ENCODE measurements around the gene IFNA4.
A peak's percentile ranks its signal among the peaks of the same experiment; 100 is the strongest.
"Not testable (repeated sequence)": the region's sequence is repeated elsewhere in the genome, so short reads cannot be mapped to it uniquely, and the experiment has no call there.

The IFNA4 gene

GRCh38 chr9:21182810-21183736, 4.3 kb downstream of the IFNA4 start:
- not testable (repeated sequence) for H3K9ac ChIP-seq (ENCODE audit: low read length); H2AFZ ChIP-seq (ENCODE audit: low read depth, low read length)
- peak; percentile 78 for TF ChIP-seq CTCF (IDR thresholded peaks at IDR 0.05; ENCODE audit: low read depth, low read length)

GRCh38 chr9:21174671-21175070, 12.7 kb downstream of the IFNA4 start:
- no peaks in the 10 kb centered on the region for H3K4me1 ChIP-seq (ENCODE audit: low read length)

More at GRCh38 chr9:21182810-21183736, 4.3 kb downstream of the IFNA4 start:
- Histone ChIP-seq H3K27ac (ENCODE audit: low read length) (peak overlapping the region; percentile 66), H3K4me3 (ENCODE audit: low read length) (peak overlapping the region; percentile 17; the same call in 1 of the 2 replicates), H3K4me1 (ENCODE audit: low read length) (peaks cover 19% of the 10 kb centered on the region), H3K4me2 (ENCODE audit: low read length) (peak overlapping the region; percentile 61)
- not testable (repeated sequence) for H3K27me3 ChIP-seq (ENCODE audit: low read depth, low read length); H3K9me3 ChIP-seq (ENCODE audit: insufficient read depth, low read length); H4K20me1 ChIP-seq (ENCODE audit: insufficient read depth, low read length); H3K79me2 ChIP-seq (ENCODE audit: low read length); H3K36me3 ChIP-seq (replicated peaks; ENCODE audit: low read depth, low read length)

GRCh38 chr9:21172156-21172555, 15.2 kb downstream of the IFNA4 start:
- no peak overlapping the region for H2AFZ ChIP-seq (ENCODE audit: low read depth, low read length)
- H3K27me3 ChIP-seq (ENCODE audit: low read depth, low read length): peaks cover 33% of the 10 kb centered on the region
- no peak overlapping the region for H3K4me2 ChIP-seq (ENCODE audit: low read length)
- no peak for TF ChIP-seq EZH2phosphoT487 (IDR thresholded peaks at IDR 0.05; ENCODE audit: low read depth)
- H4K20me1 ChIP-seq (ENCODE audit: insufficient read depth, low read length): no peaks in the 10 kb centered on the region
- no peaks in the 10 kb centered on the region for H3K79me2 ChIP-seq (ENCODE audit: low read length)
- H3K27ac ChIP-seq (ENCODE audit: low read length): no peak overlapping the region
- H3K4me3 ChIP-seq (ENCODE audit: low read length): no peak overlapping the region
- no peaks in the 10 kb centered on the region for H3K4me1 ChIP-seq (ENCODE audit: low read length)
- no peaks in the 10 kb centered on the region for H3K36me3 ChIP-seq (replicated peaks; ENCODE audit: low read depth, low read length)
- H3K9me3 ChIP-seq (ENCODE audit: insufficient read depth, low read length): no peaks in the 10 kb centered on the region
- H3K9ac ChIP-seq (ENCODE audit: low read length): no peak overlapping the region

More at GRCh38 chr9:21174671-21175070, 12.7 kb downstream of the IFNA4 start:
- H3K4me2 ChIP-seq (ENCODE audit: low read length): no peak overlapping the region
- H3K27me3 ChIP-seq (ENCODE audit: low read depth, low read length): peaks cover 45% of the 10 kb centered on the region
- H4K20me1 ChIP-seq (ENCODE audit: insufficient read depth, low read length): no peaks in the 10 kb centered on the region
- no peaks in the 10 kb centered on the region for H3K79me2 ChIP-seq (ENCODE audit: low read length)
- no peak overlapping the region for H3K27ac ChIP-seq (ENCODE audit: low read length)
- H3K36me3 ChIP-seq (replicated peaks; ENCODE audit: low read depth, low read length): no peaks in the 10 kb centered on the region
- TF ChIP-seq EZH2phosphoT487 (IDR thresholded peaks at IDR 0.05; ENCODE audit: low read depth) (no peak), CTCF (IDR thresholded peaks at IDR 0.05; ENCODE audit: low read depth, low read length) (no peak)
- no peak overlapping the region for H3K9ac ChIP-seq (ENCODE audit: low read length)
- H2AFZ ChIP-seq (ENCODE audit: low read depth, low read length): no peak overlapping the region
- H3K4me3 ChIP-seq (ENCODE audit: low read length): no peak overlapping the region
- no peaks in the 10 kb centered on the region for H3K9me3 ChIP-seq (ENCODE audit: insufficient read depth, low read length)

GRCh38 chr9:21171351-21171750, 16.0 kb downstream of the IFNA4 start:
- Histone ChIP-seq H3K4me2 (ENCODE audit: low read length) (no peak overlapping the region), H3K36me3 (replicated peaks; ENCODE audit: low read depth, low read length) (no peaks in the 10 kb centered on the region), H3K79me2 (ENCODE audit: low read length) (no peaks in the 10 kb centered on the region), H3K4me1 (ENCODE audit: low read length) (no peaks in the 10 kb centered on the region), H3K27me3 (ENCODE audit: low read depth, low read length) (peaks cover 27% of the 10 kb centered on the region), H3K27ac (ENCODE audit: low read length) (no peak overlapping the region), H4K20me1 (ENCODE audit: insufficient read depth, low read length) (no peaks in the 10 kb centered on the region), H3K9me3 (ENCODE audit: insufficient read depth, low read length) (no peaks in the 10 kb centered on the region), H3K9ac (ENCODE audit: low read length) (no peak overlapping the region), H3K4me3 (ENCODE audit: low read length) (no peak overlapping the region), H2AFZ (ENCODE audit: low read depth, low read length) (no peak overlapping the region)
- TF ChIP-seq EZH2phosphoT487 (IDR thresholded peaks at IDR 0.05; ENCODE audit: low read depth) (no peak), CTCF (IDR thresholded peaks at IDR 0.05; ENCODE audit: low read depth, low read length) (no peak)

- H3K4me2 ChIP-seq (ENCODE audit: low read length); H3K4me1 ChIP-seq (ENCODE audit: low read length); H4K20me1 ChIP-seq (ENCODE audit: insufficient read depth, low read length); H3K9ac ChIP-seq (ENCODE audit: low read length); H3K4me3 ChIP-seq (ENCODE audit: low read length); H3K79me2 ChIP-seq (ENCODE audit: low read length); H3K27ac ChIP-seq (ENCODE audit: low read length); H3K36me3 ChIP-seq (replicated peaks; ENCODE audit: low read depth, low read length); H2AFZ ChIP-seq (ENCODE audit: low read depth, low read length); H3K9me3 ChIP-seq (ENCODE audit: insufficient read depth, low read length): not testable (repeated sequence)
- H3K27me3 ChIP-seq (ENCODE audit: low read depth, low read length): peaks cover 16% of the 10 kb centered on the region
These were observed 20.8 kb downstream of the IFNA4 start, which contains the start of gene IFNA21 for GRCh38 chr9:21166560-21166959. TSS of gene IFNA21 (minus strand) at chr9:21166660. CDS start at chr9:21166612, 48 bp downstream.

Measured in OCI-LY3 (cell line).